Esophagus squamous epithelium (tissue), 4 donors: ENCODE measurements around the gene FAM107B.
A peak's percentile ranks its signal among the peaks of the same experiment; 100 is the strongest.

Source experiments
- CTCF ChIP-seq, 6 experiments: fragments of 450-650 bp in 4 of 6; fragments of 200-600 bp in 2 of 6; sonication (generic) in 2 of 6; IDR thresholded peaks; one replicate each; pipeline ENCODE4 v1.5.1; 2016 to 2019; ENCODE audit warnings: antibody characterized with exemption in 6 of 6, mild to moderate bottlenecking in 4 of 6, moderate library complexity in 4 of 6
- POLR2A ChIP-seq, 4 donors: fragments of 450-650 bp; IDR thresholded peaks; one replicate each; pipeline ENCODE4 v1.6.1; 2017; ENCODE audit warnings: antibody characterized with exemption in 4 of 4, mild to moderate bottlenecking in 4 of 4, moderate library complexity in 3 of 4

- peak in 5 of 6 experiments; percentile 28 to 53 (median 33) for TF ChIP-seq CTCF (IDR thresholded peaks at IDR 0.05)
- TF ChIP-seq POLR2A (IDR thresholded peaks at IDR 0.05): no peak
These were observed 296.1 kb downstream of the FAM107B start for GRCh38 chr10:14478604-14479003.
